ENCODE results near the gene VKORC1L1.
A peak's percentile ranks its signal among the peaks of the same experiment; 100 is the strongest.

The VKORC1L1 gene

GRCh38 chr7:65979583-65980477 lies 107.0 kb downstream of the VKORC1L1 start:
- H3K4me3 ChIP-seq (ENCODE audit: low read length, poor library complexity, severe bottlenecking), result peak overlapping the region; percentile 78
- no peak overlapping the region for H2AFZ ChIP-seq (ENCODE audit: low read length)
- H4K20me1 ChIP-seq (ENCODE audit: insufficient read depth, low read length, poor library complexity, severe bottlenecking), result peaks cover 33% of the 10 kb centered on the region
- H3K79me2 ChIP-seq (ENCODE audit: insufficient read depth, low read length), result peaks cover 36% of the 10 kb centered on the region
- no peaks in the 10 kb centered on the region for H3K4me1 ChIP-seq (ENCODE audit: insufficient read depth, low read length, poor library complexity, severe bottlenecking)
- peak overlapping the region; percentile 86 for H3K9ac ChIP-seq (ENCODE audit: low read depth, low read length, poor library complexity, severe bottlenecking)
- TF ChIP-seq EZH2phosphoT487 (IDR thresholded peaks at IDR 0.05; ENCODE audit: borderline replicate concordance) (no peak), CTCF (conservative IDR thresholded peaks at IDR 0.05; ENCODE audit: low read length) (no peak)
- no peaks in the 10 kb centered on the region for H3K9me2 ChIP-seq (replicated peaks; ENCODE audit: low read depth, low read length)
- peaks cover 18% of the 10 kb centered on the region; the same call in 1 of the 2 replicates for H3K36me3 ChIP-seq (ENCODE audit: insufficient read depth, low read length)
- peak overlapping the region; percentile 82 for H3K4me2 ChIP-seq (ENCODE audit: low read depth, low read length, poor library complexity, severe bottlenecking)
- no peaks in the 10 kb centered on the region for H3F3A ChIP-seq (ENCODE audit: low read depth)
- H3K9me3 ChIP-seq (ENCODE audit: insufficient read depth, low read depth, low read length), result no peaks in the 10 kb centered on the region
- no peaks in the 10 kb centered on the region for H3K27me3 ChIP-seq (ENCODE audit: insufficient read depth, low read length, poor library complexity, severe bottlenecking)

GRCh38 chr7:65980478-65981250 lies 107.8 kb downstream of the VKORC1L1 start:
- H4K20me1 ChIP-seq (ENCODE audit: insufficient read depth, low read length, poor library complexity, severe bottlenecking), result peaks cover 33% of the 10 kb centered on the region
- peak overlapping the region; percentile 78 for H3K4me3 ChIP-seq (ENCODE audit: low read length, poor library complexity, severe bottlenecking)
- H3K79me2 ChIP-seq (ENCODE audit: insufficient read depth, low read length), result peaks cover 36% of the 10 kb centered on the region
- no peaks in the 10 kb centered on the region for H3K27me3 ChIP-seq (ENCODE audit: insufficient read depth, low read length, poor library complexity, severe bottlenecking)
- no peaks in the 10 kb centered on the region for H3F3A ChIP-seq (ENCODE audit: low read depth)
- peaks cover 15% of the 10 kb centered on the region; the same call in 1 of the 2 replicates for H3K36me3 ChIP-seq (ENCODE audit: insufficient read depth, low read length)
- H3K9ac ChIP-seq (ENCODE audit: low read depth, low read length, poor library complexity, severe bottlenecking), result peak overlapping the region; percentile 86
- H3K9me2 ChIP-seq (replicated peaks; ENCODE audit: low read depth, low read length), result no peaks in the 10 kb centered on the region
- no peak overlapping the region for H2AFZ ChIP-seq (ENCODE audit: low read length)
- peak overlapping the region; percentile 82 for H3K4me2 ChIP-seq (ENCODE audit: low read depth, low read length, poor library complexity, severe bottlenecking)
- H3K9me3 ChIP-seq (ENCODE audit: insufficient read depth, low read depth, low read length), result no peaks in the 10 kb centered on the region
- TF ChIP-seq CTCF (conservative IDR thresholded peaks at IDR 0.05; ENCODE audit: low read length) (no peak), EZH2phosphoT487 (IDR thresholded peaks at IDR 0.05; ENCODE audit: borderline replicate concordance) (no peak)
- no peaks in the 10 kb centered on the region for H3K4me1 ChIP-seq (ENCODE audit: insufficient read depth, low read length, poor library complexity, severe bottlenecking)

GRCh38 chr7:65981965-65982792 lies 109.3 kb downstream of the VKORC1L1 start, which contains the start of gene GUSB:
Gene GUSB, minus strand, starts transcription at chr7:65982213. Its CDS starts 30 bp downstream, at chr7:65982183.
- H3K79me2 ChIP-seq (ENCODE audit: insufficient read depth, low read length), result peaks cover 36% of the 10 kb centered on the region
- no peaks in the 10 kb centered on the region for H3K9me3 ChIP-seq (ENCODE audit: insufficient read depth, low read depth, low read length)
- H3K9me2 ChIP-seq (replicated peaks; ENCODE audit: low read depth, low read length), result no peaks in the 10 kb centered on the region
- TF ChIP-seq EZH2phosphoT487 (IDR thresholded peaks at IDR 0.05; ENCODE audit: borderline replicate concordance) (no peak), CTCF (conservative IDR thresholded peaks at IDR 0.05; ENCODE audit: low read length) (no peak)
- peak within 1 kb of the TSS; percentile 78 for H3K4me3 ChIP-seq (ENCODE audit: low read length, poor library complexity, severe bottlenecking)
- peak within 1 kb of the TSS; percentile 86 for H3K9ac ChIP-seq (ENCODE audit: low read depth, low read length, poor library complexity, severe bottlenecking)
- H3K27me3 ChIP-seq (ENCODE audit: insufficient read depth, low read length, poor library complexity, severe bottlenecking), result no peaks in the 10 kb centered on the region
- no peaks in the 10 kb centered on the region for H3K4me1 ChIP-seq (ENCODE audit: insufficient read depth, low read length, poor library complexity, severe bottlenecking)
- no peaks in the 10 kb centered on the region for H3F3A ChIP-seq (ENCODE audit: low read depth)
- H4K20me1 ChIP-seq (ENCODE audit: insufficient read depth, low read length, poor library complexity, severe bottlenecking), result peaks cover 33% of the 10 kb centered on the region
- peak within 1 kb of the TSS; percentile 97 for H2AFZ ChIP-seq (ENCODE audit: low read length)
- peaks cover 9% of the 10 kb centered on the region; the same call in 1 of the 2 replicates for H3K36me3 ChIP-seq (ENCODE audit: insufficient read depth, low read length)
- peak within 1 kb of the TSS; percentile 82 for H3K4me2 ChIP-seq (ENCODE audit: low read depth, low read length, poor library complexity, severe bottlenecking)
